Activated CD4-positive, CD25-positive, alpha-beta regulatory T cell treated with anti-CD3 and anti-CD28 coated beads, Interleukin-2, amount 50 U/mL, for 24 hours (primary cell): ENCODE data around the gene PLA2G4F.

ENCODE experiments used
- ATAC-seq, 2 donors: fragments of 150-1000 bp; cut with Tn5 transposase; one replicate each; pipeline ENCODE4 v1.10.0; 2021; ENCODE audit warnings: mild to moderate bottlenecking in 1 of 2, moderate library complexity in 1 of 2

Gene PLA2G4F

GRCh38 chr15:42163947-42164550 lies 7.6 kb upstream of the PLA2G4F start:
- no peak for ATAC-seq

DNA sequence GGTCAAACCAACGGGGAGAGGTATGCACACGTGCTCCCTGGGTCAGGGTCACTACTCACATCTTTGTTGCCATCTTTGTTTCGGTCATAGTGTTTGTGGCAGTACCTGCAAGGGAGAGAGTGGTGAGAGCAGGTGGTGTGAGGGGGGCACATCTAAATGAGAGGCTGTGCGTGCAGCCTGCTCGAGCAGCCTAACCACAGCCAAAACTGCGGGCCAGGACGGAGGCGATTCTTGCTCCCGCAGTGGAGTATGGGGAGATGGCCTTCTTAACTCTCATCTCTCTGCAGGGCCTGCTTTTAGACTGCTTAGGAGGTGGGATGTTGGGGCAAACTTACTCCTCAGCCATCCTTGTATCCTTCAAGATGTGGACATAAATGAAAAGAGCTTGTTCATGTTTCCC lies 6.9 kb upstream of the PLA2G4F start:
- ATAC-seq: no peak

GRCh38 chr15:42160136-42160535 lies 3.7 kb upstream of the PLA2G4F start:
- no peak for ATAC-seq

- no peak for ATAC-seq
Measured at GRCh38 chr15:42159381-42160015, 3.1 kb upstream of the PLA2G4F start.

DNA sequence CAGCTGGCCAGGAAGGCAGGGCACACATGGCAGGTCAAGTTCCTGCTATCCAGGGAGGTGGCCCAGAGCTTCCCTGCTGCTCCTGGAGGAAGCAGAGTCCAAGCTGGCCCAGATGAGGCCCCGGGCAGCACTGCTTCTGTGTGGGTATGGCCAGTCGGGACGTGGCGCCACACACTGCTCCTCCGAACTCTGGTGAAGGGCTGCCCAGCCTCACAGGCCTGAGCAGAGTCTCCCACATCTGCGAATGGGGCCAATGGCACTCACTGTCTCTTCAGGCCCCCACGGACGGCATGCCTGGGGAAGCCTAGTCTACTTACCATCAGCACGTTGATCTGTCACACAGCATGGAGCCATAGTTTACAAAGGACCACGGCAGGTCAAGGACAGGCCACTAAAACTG lies 2.5 kb upstream of the PLA2G4F start:
- ATAC-seq: no peak

- no peak for ATAC-seq
Measured at GRCh38 chr15:42157981-42158765, 1.7 kb upstream of the PLA2G4F start.

DNA sequence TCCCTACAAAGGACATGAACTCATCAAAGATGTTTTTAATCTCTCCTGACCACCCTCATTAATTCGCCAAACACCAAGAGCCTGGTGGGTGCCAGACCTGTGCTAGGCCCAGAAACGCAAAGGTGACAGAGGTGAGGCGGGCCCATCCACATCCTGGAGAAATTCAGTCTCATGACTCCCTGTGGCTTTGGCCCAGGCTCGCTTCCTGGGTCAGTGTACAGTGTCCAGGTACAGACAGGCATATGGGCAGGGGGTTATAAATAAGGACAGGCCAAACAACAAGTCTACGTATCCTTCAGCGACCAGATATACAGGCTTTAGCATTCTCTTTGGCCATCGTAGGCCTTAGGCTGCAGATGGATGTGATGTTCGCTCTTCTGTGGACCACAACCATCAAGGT lies 945 bp upstream of the PLA2G4F start:
- ATAC-seq: no peak

- no peak for ATAC-seq
Measured at GRCh38 chr15:42155546-42156242, 742 bp downstream of the PLA2G4F start.

DNA sequence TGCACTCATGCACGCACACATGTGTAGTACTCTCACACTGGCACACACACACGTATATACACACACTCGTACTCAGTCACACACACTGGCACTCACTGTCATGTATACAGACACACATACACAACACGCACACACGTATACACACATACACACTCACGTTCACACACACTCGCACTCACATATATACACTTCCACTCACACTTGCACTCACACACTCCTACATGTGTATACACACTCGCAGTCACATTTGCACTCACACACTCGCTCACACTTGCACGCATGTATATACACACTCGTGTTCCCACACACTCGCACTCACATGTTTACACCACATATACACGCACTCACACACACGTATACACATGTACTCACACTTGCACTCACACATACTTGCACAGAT lies 1.5 kb downstream of the PLA2G4F start:
- ATAC-seq: no peak

GRCh38 chr15:42154212-42154941 lies 2.1 kb downstream of the PLA2G4F start:
- no peak for ATAC-seq

DNA sequence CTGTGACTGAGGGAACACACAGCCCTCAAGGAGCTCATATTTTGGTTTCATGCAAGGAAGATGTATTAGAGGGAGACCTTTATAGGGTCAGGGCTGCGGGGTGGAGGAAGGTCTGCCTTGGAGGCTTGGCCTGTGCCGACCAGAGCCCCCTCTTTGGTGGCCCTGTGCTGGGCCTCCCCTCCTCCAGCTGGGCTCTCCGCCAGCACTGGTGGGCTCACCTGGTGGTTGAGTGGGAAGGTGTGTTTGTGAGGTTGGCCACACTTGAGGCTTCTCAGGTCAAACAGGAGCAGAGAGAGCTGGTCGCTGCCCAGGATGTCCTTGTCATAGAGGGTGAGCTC lies 2.6 kb downstream of the PLA2G4F start:
- ATAC-seq: no peak

DNA sequence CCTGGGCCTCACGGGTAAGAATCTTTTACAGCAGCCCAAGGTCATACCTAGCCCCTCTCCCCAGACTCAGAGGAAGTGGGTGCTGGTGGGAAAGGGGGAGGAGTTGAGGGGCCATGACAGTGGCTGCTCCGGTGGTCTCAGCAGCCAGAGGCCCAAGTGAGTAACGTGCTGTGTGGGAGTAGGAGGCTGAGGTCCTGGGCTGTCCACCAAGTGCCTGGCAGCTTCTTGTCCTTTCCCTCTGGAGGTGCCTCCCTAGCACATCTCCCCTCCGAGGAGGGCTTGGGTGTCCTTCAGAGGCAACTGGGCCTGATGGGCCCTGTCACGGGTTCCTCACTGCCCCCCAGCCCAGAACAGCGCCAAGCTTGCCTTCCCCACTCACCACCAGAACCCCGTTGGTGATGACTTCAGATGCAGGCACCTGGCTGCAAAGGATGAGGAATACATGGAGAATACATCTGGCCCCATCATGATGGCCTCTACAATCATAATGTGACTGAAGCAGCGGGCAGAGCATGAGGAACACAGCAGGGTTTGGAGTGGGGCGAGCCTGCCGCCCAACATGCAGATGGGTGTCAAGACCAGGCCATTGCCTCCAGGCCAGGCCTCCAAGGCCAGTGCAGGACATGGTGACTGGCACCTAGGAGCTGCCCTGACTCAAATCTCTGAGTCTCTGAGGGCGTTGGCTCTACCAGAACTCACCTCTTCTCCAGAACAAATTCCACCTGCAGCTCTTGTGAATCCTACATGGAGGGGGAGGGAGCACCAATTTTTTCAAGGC lies 3.3 kb downstream of the PLA2G4F start:
- no peak for ATAC-seq

DNA sequence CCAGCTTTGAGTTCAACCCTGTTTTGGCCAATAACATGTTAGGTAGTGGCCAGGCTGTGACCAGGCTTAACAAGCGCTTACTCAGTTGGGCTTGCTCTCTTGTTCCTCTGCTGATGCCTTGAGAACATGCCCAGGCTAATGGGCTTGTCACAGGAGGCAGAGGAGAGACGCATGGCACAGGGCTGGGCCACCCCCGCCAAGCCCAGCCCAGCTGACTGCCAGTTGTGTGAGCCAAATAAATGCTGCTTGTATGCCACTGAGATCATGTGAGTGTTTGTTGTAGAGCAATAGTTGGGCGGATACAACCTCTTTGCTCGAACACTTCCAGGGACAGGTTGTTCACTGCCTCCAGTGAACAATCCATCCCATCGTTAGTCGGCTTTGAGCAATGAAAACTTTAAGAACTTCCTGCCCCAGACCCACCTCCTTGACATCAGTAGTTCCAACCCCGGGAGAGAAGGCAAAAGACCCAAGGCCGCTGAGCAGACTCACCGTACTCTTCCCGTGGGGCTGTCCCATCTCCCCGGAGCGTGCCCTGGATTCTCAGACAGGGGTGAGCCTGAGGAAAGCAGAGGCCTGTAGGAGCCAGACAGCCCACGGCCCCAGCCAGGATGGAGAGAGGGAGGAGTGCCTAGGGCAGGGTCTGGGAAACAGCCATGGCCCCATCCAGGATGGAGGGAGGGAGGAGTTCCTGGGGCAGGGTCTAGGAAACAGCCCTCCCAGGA lies 4.1 kb downstream of the PLA2G4F start:
- no peak for ATAC-seq

DNA sequence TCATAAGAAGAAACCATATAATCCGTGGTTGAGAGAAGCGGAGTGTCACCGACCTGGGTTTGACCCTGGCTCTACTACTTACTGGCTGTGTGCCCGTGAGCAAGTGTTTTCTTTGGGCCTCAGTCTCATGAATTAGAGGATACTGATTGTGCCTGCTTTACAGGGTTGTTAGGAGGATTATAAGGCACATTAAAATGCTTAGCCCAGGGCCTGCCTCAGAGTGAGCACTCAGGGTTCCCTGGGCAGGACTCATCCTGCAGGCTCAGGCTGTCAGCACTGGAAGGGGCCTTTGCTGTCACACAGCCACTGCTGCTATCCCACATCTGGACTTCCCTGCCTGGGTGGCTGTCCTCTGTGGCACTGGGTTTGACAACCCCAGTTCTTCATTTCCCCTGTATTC lies 4.7 kb downstream of the PLA2G4F start:
- no peak for ATAC-seq

GRCh38 chr15:42151141-42151561 lies 5.3 kb downstream of the PLA2G4F start:
- no peak for ATAC-seq

- no peak for ATAC-seq
Measured at GRCh38 chr15:42150219-42150970, 6.0 kb downstream of the PLA2G4F start.

- no peak for ATAC-seq
Measured at GRCh38 chr15:42149493-42150218, 6.8 kb downstream of the PLA2G4F start.

DNA sequence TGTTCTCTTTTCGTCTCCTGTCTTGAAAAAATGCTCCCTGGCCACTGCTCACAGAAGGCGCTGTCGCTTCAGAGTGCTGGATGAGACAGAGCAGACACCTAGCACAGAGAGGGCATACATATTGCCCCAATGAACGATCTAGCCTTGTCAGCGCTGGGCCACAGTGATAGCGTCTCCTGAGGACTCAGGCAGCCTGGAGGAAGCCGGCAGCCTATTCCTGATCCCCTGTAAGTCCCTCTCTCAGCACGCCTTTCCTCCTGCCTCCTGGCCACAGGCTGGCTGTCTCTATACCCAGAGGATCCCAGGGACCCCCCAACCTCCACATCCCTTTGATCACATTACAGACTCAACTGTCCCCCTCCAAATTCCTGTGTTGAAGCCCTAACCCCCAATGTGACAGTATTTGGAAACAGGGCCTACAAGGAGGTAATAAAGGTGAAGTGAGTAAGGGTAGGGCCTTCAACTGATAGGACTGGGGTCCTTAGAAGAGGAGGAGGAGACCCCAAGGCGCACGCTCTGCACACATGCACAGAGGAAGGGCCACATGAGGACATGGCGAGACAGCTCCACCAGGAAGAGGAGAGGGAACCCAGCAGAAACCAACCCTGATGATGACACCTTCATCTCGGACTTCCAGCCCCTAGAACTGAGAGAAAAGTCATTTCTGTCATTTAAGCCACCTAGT lies 7.5 kb downstream of the PLA2G4F start:
- no peak for ATAC-seq

- ATAC-seq: no peak
Measured at GRCh38 chr15:42147431-42147735, 9.1 kb downstream of the PLA2G4F start.
